Measurements from ENCODE around the gene MEIS3.
"Not testable (repeated sequence)": the region's sequence is repeated elsewhere in the genome, so short reads cannot be mapped to it uniquely, and the experiment has no call there.

Gene MEIS3

DNA sequence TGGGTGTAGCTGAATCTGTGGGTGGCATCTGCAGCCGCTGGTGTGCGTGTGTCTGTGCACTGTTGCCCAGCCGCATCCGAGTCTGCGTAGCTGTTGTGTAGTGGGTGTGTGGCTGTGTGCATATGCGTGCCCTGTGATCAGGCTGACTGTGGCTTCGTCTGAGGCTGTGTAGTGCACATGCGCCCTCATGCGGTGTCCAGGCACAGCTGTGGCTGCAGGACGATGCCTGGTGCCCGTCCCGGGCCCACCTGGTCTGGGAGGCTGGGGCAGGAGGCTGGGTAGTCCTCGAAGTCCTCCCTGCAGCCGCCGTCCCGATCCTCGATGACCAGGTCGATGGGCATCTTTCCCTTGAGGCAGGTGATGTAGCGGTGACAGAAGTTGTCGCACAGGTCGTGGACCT is 4.9 kb downstream of the MEIS3 start:
- no peak for DNase-seq

DNA sequence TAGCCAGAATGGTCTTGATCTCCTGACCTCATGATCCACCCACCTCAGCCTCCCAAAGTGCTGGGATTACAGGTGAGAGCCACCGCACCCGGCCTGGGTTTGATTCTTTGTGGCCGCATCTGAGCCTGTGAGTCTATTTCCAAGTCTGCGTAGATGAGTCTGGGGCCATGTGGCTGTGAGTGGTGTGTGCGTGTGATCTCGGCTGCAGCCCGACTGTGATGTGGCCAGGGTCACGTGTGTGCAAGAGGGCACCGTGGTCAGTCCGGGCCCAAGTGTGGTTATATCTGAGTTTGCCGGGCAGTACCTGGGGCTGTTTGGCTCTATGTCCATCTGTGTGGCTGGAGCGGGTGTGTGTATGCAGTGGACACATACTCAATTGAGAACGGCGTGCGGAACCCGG is 5.4 kb downstream of the MEIS3 start:
- DNase-seq: no peak

DNA sequence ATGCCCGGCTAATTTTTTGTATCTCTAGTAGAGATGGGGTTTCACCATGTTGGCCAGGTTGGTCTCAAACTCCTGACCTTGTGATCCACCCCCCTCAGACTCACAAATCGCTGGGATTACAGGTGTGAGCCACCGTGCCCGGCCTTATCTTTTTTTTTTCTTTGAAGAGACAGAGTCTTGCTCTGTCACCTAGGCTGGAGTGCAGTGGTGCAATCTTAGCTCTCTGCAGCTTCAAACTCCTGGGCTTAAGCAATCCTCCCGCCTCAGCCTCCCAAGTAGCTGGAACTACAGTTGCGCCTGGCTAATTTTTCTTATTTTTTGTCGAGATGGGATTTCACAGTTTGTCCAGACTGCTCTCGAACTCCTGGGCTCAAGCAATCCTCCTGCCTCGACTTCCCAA is 7.6 kb downstream of the MEIS3 start:
- not testable (repeated sequence) for DNase-seq

DNA sequence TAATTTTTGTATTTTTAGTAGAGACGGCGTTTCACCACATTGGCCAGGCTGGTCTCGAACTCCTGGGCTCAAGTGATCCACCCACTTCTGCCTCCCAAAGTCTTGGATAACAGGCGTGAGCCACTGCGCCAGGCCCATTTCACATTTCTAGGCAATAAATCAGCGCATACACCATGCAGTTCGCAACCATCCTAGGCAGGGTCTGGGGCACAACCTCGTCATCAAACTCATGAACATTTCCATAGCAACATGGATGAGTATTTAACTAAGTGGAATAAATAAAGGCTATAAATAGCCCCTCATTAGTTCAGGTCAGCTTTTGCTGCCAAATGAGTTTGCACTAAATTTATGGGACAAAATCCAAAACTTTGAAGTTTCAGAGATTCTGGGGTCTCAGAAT is 8.2 kb downstream of the MEIS3 start:
- no peak for DNase-seq

DNA sequence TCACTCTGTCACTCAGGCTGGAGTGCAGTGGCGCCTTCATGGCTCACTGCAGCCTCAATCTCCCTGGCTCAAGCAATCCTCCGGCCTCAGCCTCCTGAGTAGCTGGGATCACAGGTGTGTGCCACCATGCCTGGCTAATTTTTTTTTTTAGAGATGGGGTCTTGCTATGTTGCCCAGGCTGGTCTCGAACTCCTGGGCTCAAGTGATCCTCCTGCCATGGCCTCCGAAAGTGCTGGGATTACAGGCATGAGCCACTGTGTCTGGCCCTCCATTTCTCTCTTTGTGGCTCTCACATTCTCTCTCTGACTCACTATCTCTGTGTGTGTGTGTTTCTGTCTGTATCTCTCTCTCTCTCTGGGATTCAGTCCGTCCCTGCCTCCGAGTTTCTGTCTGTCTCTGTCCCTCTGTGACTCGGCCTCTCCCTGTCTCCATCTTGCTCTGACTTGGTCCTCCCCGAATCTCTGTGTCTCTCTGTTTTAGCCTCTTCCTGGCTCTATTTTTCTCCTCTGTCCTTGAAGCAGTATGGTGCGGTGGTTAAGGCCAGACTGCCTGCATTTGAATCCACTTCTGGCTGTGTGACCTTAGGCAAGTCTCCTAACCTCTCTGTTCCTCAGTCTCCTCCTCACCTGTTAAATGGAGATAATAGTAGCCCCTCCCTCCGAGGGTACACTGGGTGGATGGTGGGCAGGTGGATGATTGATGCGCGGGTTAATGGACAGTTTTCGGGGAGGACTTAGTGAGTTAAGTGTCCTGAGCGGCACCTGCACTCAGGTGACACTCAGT is 11.0 kb downstream of the MEIS3 start:
- DNase-seq: no peak

DNA sequence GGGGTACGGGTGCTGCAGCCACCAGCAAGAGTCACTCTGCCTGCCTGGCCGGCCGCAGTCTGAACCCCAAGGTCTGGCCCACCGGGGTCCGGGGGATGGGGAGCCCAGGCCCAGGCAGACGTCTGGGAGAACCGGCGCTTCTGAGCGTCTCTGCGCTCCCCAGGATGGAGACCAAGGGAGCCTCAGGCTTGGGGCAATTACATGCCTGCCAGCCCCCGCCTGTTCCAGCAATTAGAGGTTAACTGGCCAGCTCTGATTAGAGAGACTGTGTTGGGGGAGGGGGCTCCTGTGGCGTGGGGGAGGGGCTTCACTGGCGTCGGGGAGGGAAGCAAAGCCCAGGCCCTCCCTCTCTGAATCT is 11.9 kb downstream of the MEIS3 start:
- DNase-seq: no peak

DNA sequence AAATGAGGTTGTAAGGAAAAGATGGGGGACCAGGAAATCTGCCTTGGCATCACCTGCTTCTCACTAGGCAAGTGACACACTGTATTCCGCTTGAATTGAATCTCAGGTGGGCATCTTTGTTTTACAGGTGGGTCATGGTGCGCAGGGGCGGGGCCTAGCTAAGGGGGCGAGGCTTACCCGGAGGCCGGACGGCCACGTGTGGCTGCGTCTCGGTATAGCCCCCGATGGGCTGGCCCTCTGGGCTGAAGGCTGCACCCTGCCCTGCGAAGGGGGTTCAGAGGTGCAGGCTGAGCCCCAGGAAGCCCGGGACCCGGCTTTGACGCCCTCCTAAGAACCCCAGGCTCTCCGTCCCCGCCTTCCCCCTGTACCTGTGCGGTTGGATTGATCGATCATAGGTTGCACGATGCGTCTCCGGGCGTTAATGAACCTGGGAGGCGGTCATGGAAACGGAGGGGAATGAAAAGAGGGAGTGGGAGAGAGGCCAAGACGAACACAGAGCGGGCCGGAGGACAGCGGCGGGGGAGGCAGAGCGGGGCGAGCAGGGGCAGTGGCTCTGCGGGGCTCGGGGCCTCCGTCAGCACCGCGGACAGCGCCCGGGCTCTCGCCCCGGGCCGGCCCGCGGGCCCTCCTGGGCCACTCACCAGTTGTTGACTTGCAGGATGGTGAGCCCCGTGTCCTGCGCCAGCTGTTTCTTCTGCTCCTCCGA is 12.5 kb downstream of the MEIS3 start:
- DNase-seq: peak; percentile 44

DNA sequence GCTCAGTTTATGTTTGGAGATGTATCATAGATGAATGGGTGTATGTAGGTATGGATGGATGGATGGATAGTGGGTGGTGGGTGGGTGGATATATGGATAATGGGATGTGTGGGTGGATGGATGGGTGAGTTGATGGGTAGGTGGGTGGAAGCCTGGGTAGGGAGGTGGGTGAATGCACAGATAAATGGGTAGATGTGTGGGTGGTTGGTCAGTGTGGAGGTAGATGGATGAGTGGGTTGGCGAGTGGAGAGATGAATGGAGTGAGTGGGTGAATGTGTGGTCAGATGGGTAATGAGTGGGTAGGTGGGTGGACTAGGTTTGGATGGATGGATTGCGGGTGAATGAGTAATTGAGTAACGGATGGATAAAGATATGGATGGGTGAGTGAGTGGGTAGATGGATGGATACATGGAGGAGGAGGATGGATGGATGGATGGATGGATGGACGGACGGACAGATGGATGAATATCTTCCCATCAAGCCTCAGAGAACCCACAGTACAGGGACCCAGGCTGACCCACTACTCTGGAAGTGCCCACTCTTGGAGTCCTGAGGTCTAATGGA is 13.4 kb downstream of the MEIS3 start:
- no peak for DNase-seq

DNA sequence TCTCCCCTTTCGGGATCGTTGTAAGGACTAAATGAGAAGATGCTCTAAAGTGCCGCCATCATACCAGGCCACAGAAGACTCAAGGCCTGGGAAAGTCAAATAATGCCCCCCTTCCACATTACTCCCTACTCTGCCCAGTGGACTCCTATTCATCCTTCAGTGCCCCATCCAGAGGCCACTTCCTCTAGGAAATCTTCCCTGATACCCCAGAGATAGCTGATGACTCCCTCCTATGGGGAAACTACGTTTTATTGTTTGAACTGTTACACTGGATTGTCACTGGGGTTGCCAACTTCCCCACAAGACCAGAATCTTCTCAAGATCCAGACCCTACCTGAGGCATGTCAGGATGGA is 14.2 kb downstream of the MEIS3 start:
- DNase-seq: no peak

DNA sequence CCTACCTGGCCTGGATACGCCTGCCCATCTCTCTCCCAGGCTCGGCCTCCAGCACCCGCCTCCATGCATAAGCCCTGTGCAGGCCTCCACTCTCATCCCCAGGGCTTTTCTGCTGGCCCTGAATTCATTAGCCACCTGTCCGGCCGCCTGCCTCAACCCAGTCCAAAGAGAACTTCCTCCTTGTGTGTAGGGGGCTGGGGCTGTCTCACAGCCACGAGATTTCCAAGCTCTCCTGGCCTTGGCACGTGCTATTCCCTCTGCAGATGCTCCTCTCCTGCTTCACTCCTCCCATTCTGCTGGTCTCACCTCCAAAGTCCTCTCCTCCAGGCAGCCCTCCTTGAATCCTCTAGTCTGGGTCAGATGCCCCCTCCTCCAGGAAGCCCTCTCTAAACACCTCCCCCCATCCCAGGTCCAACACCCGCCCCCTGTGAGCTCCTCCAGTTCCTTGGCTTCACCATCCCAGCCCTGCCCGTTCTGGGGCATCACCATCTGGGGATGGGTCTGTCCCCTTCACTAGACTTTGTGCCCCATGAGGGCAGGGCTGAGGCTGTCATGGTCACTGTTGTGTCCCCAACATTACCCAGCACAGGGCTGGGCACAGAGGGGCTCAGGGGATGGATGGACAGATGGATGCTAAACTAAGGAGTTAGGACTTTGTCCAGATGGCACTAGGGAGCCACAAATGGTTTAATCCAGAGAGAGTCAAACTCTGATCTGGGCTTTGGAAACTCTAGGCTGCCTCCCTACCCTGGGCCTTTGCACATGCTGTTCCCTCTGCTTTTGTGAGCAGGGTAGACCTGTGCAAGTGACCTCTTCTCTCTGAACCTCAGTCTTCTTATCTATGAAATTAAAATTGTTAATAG is 14.8 kb downstream of the MEIS3 start:
- no peak for DNase-seq

DNA sequence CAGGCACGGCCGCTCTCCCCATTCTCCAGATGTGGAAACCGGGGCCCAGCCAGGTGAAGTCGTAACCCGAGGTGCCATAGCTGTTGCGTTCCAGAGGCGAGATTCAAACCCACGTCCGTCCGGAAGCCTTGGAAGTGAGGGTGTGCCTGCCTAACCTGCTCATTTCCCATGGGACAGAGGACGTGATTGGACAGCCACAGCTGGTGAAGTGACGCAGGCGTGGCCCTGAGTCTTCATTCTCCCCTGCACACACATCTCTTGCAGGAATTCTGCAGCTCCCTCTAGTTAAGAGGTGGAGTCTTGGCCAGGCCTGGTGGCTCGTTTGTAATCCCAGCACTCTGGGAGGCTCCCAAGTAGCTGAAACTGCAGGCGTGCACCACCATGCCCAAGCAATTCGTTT is 16.8 kb downstream of the MEIS3 start:
- DNase-seq: no peak

DNA sequence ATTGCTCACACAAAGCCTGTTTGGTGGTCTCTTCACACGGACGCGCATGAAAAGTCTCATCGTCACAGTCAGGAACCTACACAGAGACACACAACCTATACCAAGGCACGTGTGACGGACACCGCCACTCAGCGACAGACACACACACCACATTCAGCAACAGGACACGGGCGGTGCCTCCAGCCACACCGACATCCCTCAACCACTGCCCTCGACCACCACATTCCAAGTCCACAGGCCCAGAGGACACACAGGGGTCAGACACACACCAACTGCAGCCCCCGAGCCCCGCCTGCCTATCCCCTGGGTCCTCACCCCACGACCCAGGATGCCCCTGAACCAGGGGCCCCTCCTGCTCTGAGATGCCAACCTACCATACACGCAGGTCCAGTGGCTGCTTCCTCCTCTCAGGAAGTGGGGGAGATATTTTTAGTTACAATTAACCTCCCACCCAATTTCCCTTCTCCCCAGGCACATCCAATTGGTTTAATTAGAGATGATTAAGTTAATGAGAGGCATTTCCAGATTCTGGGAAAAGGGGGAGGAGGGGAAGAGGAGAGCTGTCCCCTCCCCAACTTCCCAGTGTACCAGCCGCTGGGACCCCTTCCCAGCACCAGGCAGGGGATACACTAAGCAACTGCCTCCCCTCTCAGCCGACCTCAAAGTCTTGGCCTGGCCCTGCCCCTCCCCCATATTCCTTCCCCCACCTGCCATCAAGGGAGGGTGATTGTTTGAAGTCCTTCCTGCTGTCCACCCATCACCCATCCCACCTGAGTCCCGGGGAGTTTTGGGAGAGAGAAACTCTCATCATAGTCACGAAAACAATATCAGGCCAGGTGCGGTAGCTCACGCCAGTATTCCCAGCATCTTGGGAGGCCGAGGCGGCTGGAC is 20.4 kb downstream of the MEIS3 start:
- no peak for DNase-seq

DNA sequence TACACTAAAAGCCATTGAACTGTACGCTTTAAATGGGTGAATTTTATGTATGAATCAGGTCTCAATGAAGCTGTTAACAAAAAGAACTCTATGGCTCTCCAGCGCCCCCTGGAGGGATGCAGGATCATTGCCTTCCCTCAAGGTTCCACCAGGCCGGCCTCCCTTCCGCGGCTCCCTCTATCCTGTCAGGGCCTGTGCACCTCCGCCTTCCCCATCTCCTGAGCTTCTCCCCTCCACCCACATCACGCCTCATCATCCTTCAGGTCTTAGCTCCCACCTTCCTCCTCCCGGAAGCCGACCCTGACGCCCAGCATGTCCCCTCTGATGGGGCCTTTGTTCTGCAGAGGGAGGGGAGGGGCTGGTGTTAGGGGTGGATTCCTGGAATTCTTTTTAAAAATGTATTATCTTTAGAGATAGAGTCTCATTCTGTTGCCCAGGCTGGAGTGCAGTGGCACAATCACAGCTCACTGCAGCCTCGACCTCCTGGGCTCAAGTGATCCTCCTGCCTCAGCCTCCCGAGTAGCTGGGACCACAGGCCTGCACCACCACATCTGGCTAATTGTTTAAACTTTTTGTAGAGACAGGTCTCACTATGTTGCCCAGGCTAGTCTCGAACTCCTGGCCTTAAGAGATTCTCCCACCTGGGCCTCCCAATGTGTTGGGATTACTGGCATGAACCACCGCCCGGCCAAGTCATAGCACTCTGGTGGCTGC is 27.7 kb downstream of the MEIS3 start:
- DNase-seq: peak; percentile 74

DNA sequence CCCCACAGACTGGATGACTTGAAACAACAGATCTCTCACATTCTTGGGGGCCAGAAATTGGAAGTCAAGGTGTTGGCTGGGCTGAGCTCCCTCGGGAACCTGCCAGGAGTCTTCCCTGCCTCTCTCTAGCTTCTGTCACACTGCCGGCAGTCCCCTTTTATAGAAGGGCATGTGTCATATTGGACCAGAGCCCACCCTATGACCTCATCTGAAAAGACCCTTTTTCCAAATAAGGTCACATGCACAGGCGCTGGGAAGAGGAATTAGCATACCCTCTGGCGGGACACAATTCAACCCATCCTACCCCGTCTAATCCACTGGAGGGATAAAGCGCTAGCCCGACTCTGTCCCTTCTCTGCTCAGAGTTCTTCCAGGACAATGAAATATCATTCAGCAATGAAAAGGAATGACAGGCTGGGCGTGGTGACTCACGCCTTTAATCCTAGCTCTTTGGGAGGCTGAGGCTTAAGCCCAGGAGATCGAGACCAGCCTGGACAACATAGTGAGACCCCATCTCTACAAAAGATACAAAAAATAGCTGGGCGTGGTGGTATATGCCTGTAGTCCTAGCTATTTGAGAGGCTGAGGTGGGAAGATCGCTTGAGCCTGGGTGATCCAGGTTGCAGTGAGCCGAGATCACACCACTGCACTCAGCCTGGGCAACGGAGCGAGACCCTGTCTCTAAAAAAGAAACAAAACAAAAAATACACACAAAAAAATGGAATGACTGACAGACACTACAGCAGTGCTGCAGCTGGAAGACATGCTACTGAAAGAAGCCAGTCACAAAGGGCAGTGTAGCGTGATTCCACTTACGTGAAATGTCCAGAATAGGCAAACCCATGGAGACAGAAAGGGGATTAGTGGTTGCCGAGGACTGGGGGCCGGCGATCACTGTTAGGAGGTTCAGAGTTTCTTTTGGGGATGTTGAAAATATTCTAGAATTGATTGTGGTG is 28.5 kb downstream of the MEIS3 start:
- no peak for DNase-seq

DNA sequence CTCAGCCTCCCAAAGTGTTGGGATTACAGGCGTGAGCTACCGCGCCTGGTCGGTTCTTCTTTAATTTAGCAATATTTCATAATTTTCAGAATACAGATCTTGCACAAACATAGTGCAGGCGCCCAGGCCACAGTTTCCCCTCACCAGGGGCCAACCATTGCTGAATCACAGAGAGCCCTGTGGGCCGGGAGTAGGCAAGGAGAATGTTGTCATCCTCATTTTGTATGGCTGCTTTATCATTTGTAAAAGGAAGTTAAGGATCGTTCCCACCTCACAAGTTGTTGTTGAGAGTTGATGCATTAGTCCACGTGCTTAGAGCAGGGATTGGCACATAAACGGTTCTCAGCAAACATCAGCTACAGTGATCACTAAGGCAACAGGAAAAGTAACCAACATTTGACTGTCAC is 30.2 kb downstream of the MEIS3 start:
- no peak for DNase-seq

DNA sequence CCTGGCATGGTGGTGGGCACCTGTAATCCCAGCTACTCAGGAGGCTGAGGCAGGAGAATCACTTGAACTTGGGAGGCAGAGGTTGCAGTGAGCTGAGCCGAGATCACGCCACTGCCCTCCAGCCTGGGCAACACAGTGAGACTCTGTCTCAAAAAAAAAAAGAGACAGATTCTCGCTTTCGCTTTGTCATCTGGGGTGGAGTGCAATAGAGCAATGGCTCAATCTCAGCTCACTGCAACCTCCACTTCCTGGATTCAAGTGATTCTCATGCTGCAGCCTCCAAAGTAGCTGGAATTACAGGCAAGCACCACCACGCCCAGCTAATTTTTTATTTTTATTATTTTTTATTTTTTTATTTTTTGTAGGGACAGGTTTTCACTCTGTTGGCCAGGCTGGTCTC is 30.6 kb downstream of the MEIS3 start:
- not testable (repeated sequence) for DNase-seq

DNA sequence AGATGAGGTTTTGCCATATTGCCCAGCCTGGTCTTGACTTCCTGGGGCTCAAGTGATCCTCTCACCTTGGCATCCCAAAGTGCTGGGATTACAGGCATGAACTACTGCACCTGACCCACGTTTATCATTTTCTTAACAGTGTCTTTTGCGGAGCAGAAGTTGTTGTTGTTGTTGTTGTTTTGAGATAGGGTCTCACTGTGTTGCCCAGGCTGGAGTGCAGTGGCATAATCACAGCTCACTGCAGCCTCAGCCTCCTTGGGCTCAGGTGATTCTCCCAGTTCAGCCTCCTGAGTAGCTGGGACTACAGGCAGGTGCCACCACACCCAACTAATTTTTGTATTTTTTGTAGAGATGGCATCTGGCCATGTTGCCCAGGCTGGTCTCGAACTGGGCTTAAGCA is 31.7 kb downstream of the MEIS3 start:
- not testable (repeated sequence) for DNase-seq

DNA sequence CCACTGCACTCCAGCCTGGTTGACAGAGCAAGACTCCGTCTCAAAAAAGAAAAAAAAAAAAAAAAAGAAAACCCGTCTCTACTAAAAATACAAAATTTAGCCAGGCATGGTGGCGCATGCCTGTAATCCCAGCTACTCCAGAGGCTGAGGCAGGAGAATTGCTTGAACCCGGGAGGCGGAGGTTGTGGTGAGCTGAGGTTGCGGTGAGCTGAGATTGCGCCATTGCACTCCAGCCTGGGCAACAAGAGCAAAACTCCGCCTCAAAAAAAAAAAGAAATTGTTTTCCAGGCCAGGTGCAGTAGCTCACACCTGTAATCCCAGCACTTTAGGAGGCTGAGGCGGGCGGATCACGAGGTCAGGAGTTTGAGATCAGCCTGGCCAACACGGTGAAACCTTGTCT is 32.7 kb downstream of the MEIS3 start:
- not testable (repeated sequence) for DNase-seq

DNA sequence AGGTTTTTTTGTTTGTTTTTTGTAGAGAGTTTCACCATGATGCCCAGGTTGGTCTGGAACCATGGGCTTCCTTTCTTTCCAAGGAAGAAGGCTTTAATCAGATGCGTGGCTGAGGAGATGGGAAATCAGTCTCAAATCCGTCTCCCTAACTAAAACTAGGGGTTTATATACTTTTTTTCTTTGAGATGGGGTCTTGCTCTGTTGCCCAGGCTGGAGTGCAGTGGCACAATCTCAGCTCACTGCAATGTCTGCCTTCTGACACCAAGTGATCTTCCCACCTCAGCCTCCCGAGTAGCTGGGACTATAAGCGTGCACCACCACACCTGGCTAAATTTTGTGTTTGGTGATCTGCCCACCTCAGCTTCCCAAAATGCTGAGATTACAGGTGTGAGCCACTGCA is 34.8 kb downstream of the MEIS3 start:
- DNase-seq: not testable (repeated sequence)

DNA sequence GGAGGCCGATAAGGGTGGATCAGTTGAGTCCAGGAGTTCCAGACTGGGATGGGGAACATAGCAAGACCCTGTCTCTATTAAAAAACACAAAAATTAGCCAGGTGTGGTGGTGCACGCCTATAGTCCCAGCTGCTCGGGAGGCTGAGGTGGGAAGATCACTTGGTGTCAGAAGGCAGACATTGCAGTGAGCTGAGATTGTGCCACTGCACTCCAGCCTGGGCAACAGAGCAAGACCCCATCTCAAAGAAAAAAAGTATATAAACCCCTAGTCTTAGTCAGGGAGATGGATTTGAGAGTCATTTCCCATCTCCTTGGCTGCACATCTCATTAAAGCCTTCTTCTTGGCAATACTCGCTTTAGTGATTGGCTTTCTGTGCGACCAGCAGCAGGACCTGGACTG is 35.4 kb downstream of the MEIS3 start:
- not testable (repeated sequence) for DNase-seq

All from NCI-H1105 treated with DMSO at 0.1 percent for 48 hours (cell line).